ENCODE results near the gene NAT8L.

NAT8L gene

DNA sequence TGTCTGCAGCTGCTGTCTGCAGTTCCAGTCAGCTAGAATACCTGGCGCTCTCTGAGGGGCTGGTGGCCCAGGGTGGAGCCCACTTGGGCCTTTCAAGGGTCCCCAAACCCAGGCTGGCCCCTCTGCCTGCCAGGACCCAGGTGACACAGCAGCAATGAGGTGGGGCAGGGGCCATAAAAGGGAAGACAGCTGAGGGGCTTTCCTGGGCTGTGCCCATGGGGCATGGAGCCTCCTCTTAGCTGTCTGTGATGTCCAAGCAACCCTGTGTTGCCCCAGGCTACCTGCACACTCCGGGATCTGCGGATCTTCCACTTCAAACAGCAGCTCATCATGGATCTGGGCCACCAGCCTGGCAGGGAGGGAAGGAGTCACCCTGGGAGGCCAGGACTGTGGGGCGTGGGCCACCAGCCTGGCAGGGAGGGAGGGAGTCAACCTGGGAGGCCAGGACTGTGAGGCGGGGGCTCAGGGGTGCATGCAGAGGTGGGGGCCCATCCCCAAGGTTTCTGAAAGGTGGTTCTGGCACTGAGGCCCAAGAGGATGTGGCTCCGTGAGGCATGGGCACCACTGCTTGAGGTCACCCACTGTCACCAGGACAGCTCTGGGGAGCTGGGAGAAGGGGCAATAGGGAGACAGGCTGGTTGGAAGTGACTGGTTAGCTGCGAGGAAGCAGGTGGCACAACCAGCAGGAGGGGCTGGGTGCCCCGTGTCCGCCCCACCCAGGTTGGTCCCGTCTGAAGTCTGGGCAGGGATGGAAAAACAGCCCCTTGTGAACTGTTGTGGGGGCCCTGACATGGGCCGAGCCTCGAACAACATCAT, 16.3 kb downstream of the NAT8L start:
- FAIRE-seq: no peak
- no peak for DNase-seq (ENCODE audit: low spot score)

DNA sequence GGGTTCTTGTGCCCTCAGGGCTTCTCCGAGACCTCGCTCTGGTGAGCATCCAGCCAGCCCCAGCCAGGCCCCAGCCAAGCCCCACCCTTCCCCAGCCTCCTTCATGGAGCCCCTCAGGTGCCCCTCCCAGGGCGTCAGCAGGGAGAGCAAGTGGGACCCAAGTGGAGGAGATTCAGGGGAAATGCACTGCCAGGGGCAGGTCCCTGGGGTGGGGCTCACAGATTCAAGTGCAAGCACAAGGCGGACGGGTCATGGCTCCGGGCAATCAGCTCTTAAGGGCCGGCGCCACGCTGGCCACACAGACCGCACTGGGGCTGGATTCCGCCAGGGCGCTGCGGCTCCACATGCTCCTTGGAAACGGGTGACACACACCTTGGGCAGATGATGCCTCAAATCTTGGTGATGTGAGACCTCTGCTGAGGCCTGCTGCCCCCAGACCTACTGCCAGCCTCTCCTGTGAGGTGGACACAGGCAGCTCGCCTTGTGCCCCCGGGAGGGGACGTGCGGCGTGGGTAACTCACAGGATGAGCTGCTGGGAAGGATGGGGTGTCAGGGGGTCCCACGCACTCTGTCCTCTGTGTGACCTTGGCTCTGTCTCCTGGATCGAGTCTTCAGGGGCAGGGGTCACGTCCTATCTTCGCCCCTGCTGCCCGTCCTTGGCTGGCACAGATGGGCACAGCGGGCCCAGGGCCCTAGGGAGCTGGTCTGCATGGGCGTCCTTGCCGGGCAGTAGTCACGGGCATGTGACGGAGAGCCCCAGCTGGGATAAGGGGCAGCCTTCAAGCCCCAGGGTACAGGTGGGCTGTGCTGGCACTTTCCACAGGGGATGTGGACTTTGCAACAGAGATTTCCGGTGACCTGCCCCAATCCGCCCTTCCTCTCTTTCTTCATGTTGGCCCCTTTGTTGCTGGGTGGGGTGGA, 17.1 kb downstream of the NAT8L start:
- DNase-seq (ENCODE audit: low spot score): no peak
- FAIRE-seq: no peak

GRCh38 chr4:2076908-2077536, 17.9 kb downstream of the NAT8L start:
- DNase-seq (ENCODE audit: low spot score): no peak
- FAIRE-seq: no peak

GRCh38 chr4:2077537-2078460, 18.7 kb downstream of the NAT8L start:
- DNase-seq (ENCODE audit: low spot score): no peak
- FAIRE-seq: no peak

- FAIRE-seq (no peak), DNase-seq (ENCODE audit: low spot score) (no peak)
Observed at GRCh38 chr4:2078584-2078983, 19.5 kb downstream of the NAT8L start.

DNA sequence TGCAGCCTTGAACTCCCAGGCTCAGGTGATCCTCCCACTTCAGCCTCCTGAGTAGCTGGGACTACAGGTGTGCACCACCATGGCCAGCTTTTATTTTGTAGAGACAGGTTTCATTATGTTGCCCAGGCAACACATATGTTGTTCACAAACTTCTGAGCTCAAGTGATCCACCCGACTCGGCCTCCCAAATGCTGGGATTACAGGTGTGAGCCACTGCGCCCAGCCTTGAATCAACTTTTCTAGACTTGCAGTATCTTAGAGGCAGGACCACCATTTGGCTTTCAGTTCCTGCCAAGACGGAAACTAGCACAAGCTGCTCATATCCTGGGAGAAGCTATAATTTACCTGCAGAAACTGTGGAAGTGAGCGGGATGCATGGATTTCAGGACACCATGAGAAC, 19.9 kb downstream of the NAT8L start:
- FAIRE-seq (no peak), DNase-seq (ENCODE audit: low spot score) (no peak)

DNA sequence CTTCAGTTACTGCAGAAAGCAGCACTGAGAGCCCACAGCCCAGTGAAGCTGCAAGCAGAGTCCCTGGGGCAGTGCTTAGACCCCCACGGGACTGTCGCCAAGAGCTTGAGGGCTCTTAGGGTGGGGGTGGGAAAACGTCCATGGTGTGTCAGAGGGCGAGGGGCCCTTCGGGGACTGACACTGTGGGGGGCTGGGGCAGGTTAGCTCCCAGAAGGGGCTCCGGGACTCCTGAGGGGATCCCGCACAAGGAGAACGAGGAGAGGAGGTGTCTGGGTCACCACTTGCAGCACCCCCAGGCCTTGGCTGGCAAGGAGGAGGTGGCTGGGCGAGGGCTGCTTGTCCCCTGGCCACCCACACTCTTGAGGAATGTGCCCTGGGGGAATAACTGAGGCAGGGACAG, 20.8 kb downstream of the NAT8L start:
- DNase-seq (ENCODE audit: low spot score): no peak

GRCh38 chr4:2080429-2081300, 21.5 kb downstream of the NAT8L start:
- FAIRE-seq: peak; percentile 78
- no peak for DNase-seq (ENCODE audit: low spot score)

More for the DNA sequence above, 20.8 kb downstream of the NAT8L start:
- no peak for FAIRE-seq

- no peak for FAIRE-seq
- DNase-seq (ENCODE audit: low spot score): no peak
Observed at GRCh38 chr4:2081540-2081939, 22.4 kb downstream of the NAT8L start.

- DNase-seq (ENCODE audit: low spot score) (no peak), FAIRE-seq (no peak)
Observed at GRCh38 chr4:2082118-2082517, 23.0 kb downstream of the NAT8L start.

DNA sequence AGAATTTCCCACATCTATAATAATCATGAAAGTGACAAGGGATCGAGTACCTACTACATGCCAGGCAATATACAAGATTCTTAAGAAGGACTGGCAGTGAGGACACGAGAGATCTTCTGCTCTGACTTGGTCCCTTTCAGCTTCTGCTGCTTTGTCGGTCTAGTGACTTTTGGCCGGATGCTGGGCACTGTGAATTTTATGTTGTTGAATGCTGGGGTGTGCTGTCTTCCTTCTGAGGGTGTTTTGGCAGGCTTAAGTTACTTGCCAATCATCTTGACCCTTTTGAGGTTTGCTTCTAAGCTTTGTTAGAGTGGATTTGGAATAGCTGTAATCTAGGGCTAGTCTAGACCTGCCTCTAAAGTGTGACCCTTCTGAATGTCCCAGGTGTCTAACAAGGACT, 23.5 kb downstream of the NAT8L start:
- DNase-seq (ENCODE audit: low spot score) (no peak), FAIRE-seq (no peak)

DNA sequence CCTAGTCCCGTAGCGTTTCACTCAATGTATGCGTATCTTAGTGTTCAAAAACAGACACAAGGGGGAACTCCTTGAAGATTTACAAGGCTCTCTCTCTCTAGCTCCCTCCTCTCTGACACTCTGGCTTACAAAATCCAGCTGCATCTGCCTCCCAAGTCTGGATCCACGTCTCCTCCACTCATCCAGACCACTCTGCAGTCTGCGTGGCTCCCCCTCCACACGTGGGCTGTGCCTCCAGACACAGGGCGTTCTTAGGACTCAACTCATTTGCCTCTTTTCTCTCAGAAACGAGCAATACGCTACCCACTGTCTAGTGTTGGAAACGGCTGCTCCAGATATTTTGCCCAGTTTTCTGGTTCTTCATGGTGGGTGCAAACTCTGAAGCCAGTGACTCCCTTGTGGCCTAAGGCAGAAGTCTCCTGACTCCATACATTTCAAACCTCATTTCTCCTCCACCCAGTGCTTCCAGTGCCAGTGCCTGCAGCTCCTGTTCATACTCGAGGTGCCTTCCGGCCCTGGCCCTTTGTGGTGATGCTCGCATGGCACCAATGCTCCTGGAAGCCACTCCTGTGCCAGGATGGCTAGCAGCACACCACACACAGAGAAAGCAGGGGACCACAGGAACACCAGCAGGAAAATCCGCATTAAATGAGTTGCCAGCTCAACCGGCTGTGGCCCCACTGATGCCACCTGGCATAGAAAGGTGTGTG, 24.1 kb downstream of the NAT8L start:
- FAIRE-seq (no peak), DNase-seq (ENCODE audit: low spot score) (no peak)

- DNase-seq (ENCODE audit: low spot score): no peak
Observed at GRCh38 chr4:2083826-2084160, 24.7 kb downstream of the NAT8L start.

GRCh38 chr4:2084316-2084715, 25.2 kb downstream of the NAT8L start:
- no peak for DNase-seq (ENCODE audit: low spot score)
- FAIRE-seq: no peak

More at GRCh38 chr4:2083826-2084160, 24.7 kb downstream of the NAT8L start:
- no peak for FAIRE-seq

- DNase-seq (ENCODE audit: low spot score): no peak
- no peak for FAIRE-seq
Observed at GRCh38 chr4:2085496-2085901, 26.4 kb downstream of the NAT8L start.

DNA sequence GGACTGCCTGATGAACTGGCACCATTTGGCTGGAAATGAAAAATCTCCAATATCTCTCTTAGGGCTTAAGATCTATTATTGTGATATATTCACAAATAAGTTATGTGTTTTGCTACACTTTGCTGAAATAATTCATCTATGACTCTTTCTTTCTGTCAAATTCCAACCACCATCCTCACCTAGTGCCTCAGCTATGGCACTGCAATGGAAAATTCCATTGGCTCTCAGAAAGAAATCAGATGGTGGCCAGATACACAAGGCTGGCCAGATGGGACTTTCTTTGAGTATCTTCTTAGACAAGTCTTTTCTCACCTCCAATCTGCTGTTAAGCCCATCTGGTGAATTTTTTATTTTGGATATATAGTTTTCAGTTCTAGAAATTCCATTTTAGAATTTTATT, 28.0 kb downstream of the NAT8L start:
- FAIRE-seq (no peak), DNase-seq (ENCODE audit: low spot score) (no peak)

GRCh38 chr4:2089222-2089621, 30.1 kb downstream of the NAT8L start:
- FAIRE-seq: no peak

DNA sequence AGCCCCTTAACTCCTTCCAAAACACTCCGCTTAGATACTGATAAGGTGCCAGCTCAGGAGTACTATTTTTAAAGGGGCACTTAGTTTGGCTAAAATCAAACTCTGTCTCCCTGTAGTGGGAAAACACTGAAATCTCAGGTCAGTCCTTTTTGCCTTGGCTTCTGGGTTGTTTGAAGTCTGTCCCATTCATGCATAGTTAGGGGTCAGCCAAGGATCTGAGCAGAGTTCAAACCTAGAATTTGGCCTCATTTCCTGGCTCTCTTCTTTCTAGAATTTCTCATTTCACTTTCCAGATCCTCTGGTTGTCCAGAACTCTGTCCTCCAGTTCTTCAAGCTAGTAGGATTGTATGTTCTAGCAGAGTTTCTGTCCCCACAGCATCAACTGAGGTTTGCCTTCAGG, 31.5 kb downstream of the NAT8L start:
- FAIRE-seq: no peak
- no peak for DNase-seq (ENCODE audit: low spot score)

More at GRCh38 chr4:2089222-2089621, 30.1 kb downstream of the NAT8L start:
- no peak for DNase-seq (ENCODE audit: low spot score)

DNA sequence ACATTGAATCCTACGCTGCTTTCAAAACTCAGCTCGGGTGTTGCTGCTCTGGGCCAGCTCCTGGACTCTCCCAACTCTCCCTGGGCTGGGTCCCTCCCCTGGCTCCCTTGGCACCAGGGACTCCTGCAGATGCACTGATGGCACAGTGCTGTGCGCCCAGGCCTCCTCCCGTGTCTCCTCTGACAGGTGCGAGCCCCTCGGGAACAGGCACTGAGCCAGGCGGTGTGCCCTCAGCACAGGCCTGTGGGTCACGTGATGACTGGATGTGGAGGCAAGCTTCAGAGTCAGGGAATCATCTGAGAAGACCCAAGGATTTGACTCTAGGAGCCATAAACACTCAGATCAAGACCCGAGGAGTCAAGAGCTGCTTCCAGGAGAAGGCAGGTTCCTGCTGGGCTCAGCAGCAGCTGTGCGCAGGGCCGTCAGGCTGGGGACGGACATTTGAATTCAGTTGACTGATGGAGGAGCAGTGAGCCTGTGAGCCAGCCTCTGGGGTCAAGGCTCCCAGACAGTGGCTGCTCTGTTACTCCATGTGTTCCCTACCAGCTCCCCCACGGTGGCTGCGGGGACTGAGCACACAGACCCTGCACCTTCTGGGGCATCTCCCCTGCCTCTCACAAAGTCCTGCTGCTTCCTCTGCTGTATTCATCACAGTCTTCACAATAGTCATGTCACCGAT, 33.0 kb downstream of the NAT8L start:
- no peak for DNase-seq (ENCODE audit: low spot score)
- FAIRE-seq: no peak
